DOHH2 (cell line): ENCODE measurements around the gene SERAC1.

ENCODE experiments used
- H3F3A ChIP-seq: fragments of 200-600 bp; sonication (generic), shearing (Covaris generic); 2 replicates; pipeline ENCODE4 v1.6.0; 2016; ENCODE audit warnings: antibody characterized with exemption, mild to moderate bottlenecking; ENCODE audit not compliant: control insufficient read depth, insufficient read depth
- H3K27ac ChIP-seq: fragments of 200-600 bp; sonication (generic); 2 replicates; pipeline ENCODE4 v1.5.1; 2014; ENCODE audit warnings: low read depth, mild to moderate bottlenecking, low read length, moderate library complexity
- H3K27me3 ChIP-seq: fragments of 200-600 bp; sonication (generic); 2 replicates; pipeline ENCODE4 v1.6.1; 2014; ENCODE audit warnings: mild to moderate bottlenecking, low read length, mixed read lengths; ENCODE audit not compliant: control insufficient read depth
- H3K36me3 ChIP-seq: fragments of 200-600 bp; sonication (generic); 2 replicates; pipeline ENCODE4 v1.6.1; 2014; ENCODE audit warnings: mild to moderate bottlenecking, low read length, moderate library complexity, mixed read lengths; ENCODE audit not compliant: control insufficient read depth
- H3K4me1 ChIP-seq: fragments of 200-600 bp; sonication (generic); 2 replicates; pipeline ENCODE4 v1.6.1; 2014; ENCODE audit warnings: mild to moderate bottlenecking, low read length, mixed read lengths; ENCODE audit not compliant: control insufficient read depth
- H3K4me2 ChIP-seq: fragments of 200-600 bp; sonication (generic); 2 replicates; pipeline ENCODE4 v1.6.0; 2014; ENCODE audit warnings: mild to moderate bottlenecking, low read length, moderate library complexity
- H3K4me3 ChIP-seq: fragments of 200-600 bp; sonication (generic); 2 replicates; pipeline ENCODE4 v1.5.1; 2014; ENCODE audit warnings: mild to moderate bottlenecking, low read length, mixed read lengths
- H3K79me2 ChIP-seq: fragments of 200-600 bp; sonication (generic); 2 replicates; pipeline ENCODE4 v1.6.1; 2014; ENCODE audit warnings: mild to moderate bottlenecking, low read length, mixed read lengths; ENCODE audit not compliant: control insufficient read depth
- H3K9me2 ChIP-seq: fragments of 200-600 bp; sonication (generic); replicated peaks from 2 replicates; pipeline ENCODE4 v1.6.1; 2014; ENCODE audit warnings: mild to moderate bottlenecking, low read length, mixed read lengths; ENCODE audit not compliant: control insufficient read depth
- H3K9me3 ChIP-seq: fragments of 200-600 bp; sonication (generic); 2 replicates; pipeline ENCODE4 v1.6.1; 2014; ENCODE audit warnings: antibody characterized with exemption, low read length, mixed read lengths; ENCODE audit not compliant: control insufficient read depth, insufficient read depth
- H4K20me1 ChIP-seq: fragments of 200-600 bp; sonication (generic); 2 replicates; pipeline ENCODE4 v1.6.0; 2014; ENCODE audit warnings: low read depth, mild to moderate bottlenecking, antibody characterized with exemption, low read length, moderate library complexity; ENCODE audit not compliant: control insufficient read depth, insufficient read depth
- EZH2phosphoT487 ChIP-seq: fragments of 200-600 bp; sonication (generic); IDR thresholded peaks from 2 replicates; pipeline ENCODE4 v1.6.1; 2017; ENCODE audit warnings: borderline replicate concordance, mild to moderate bottlenecking, antibody characterized with exemption, low read length, moderate library complexity, mixed read lengths
- TF ChIP-seq, protein P1 (sequence below): fragments of 200-600 bp; sonication (generic); IDR thresholded peaks from one replicate; pipeline ENCODE4 v1.5.1; 2014; ENCODE audit warnings: antibody characterized with exemption, mild to moderate bottlenecking, low read depth, low read length; ENCODE audit not compliant: poor library complexity, severe bottlenecking

The SERAC1 gene

DNA sequence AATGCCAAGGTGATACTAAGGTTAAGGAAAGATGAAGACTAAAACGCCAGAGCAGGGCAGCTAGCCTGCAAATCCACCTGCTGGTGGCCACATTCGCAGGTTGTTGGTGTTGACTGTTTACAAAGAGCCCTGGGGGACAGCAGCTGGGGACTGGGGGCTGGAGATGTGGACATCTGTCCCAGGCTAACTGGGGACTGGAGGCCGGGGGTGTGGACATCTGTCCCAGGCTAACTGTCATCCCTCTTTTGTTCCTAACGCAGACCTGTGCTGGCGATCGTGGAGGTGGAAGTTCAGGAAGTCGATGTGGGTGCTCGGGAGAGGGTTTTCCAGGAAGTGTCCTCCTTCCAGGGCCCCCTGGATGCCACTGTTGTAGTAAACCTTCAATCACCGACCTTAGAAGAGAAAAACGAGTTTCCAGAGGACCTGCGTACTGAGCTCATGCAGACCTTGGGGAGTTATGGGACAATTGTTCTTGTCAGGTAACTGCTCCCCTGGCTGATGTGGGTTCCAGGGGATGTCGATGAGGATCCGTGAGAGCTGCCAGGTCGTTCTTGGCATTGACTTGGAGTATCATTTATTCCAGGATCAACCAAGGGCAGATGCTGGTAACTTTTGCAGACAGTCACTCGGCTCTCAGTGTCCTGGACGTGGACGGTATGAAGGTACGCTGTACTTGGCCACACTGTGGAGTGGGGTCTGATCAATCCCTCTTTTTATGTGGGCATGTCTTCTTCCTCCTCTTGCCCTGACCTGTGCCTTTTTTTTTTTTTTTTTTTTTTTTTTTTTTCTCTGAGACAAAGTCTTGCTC is 87.0 kb downstream of the SERAC1 start:
- H3K4me2 ChIP-seq, result no peak overlapping the region
- H4K20me1 ChIP-seq, result no peaks in the 10 kb centered on the region
- H3K27ac ChIP-seq, result no peak overlapping the region
- H3K9me3 ChIP-seq, result no peaks in the 10 kb centered on the region
- H3K36me3 ChIP-seq, result no peaks in the 10 kb centered on the region
- H3K79me2 ChIP-seq, result no peaks in the 10 kb centered on the region
- no peaks in the 10 kb centered on the region for H3K27me3 ChIP-seq
- TF ChIP-seq, protein P1, sequence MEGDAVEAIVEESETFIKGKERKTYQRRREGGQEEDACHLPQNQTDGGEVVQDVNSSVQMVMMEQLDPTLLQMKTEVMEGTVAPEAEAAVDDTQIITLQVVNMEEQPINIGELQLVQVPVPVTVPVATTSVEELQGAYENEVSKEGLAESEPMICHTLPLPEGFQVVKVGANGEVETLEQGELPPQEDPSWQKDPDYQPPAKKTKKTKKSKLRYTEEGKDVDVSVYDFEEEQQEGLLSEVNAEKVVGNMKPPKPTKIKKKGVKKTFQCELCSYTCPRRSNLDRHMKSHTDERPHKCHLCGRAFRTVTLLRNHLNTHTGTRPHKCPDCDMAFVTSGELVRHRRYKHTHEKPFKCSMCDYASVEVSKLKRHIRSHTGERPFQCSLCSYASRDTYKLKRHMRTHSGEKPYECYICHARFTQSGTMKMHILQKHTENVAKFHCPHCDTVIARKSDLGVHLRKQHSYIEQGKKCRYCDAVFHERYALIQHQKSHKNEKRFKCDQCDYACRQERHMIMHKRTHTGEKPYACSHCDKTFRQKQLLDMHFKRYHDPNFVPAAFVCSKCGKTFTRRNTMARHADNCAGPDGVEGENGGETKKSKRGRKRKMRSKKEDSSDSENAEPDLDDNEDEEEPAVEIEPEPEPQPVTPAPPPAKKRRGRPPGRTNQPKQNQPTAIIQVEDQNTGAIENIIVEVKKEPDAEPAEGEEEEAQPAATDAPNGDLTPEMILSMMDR, result no peak
- TF ChIP-seq EZH2phosphoT487, result no peak
- H3K4me3 ChIP-seq, result no peak overlapping the region
- H3F3A ChIP-seq, result no peaks in the 10 kb centered on the region
- H3K4me1 ChIP-seq, result no peaks in the 10 kb centered on the region
- no peaks in the 10 kb centered on the region for H3K9me2 ChIP-seq

DNA sequence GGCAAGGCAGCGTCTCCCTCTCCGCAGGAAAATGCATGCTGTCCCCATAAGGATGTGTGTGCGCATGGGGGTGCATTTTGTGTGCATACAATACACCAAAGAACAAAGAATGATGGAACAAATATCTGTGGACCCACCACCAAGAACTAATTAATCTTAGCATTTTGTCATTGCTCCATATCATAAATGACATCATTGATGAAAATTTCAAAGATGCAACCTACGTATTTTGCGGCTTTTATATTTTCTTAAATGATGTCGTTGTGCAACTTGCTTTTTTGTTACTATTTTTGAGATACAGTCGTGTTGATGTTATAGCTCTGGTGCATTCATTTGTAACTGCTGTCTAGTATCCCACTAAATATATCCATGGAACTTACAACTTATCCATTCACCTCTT is 89.7 kb downstream of the SERAC1 start:
- Histone ChIP-seq H3K36me3 (no peaks in the 10 kb centered on the region), H3K27me3 (no peaks in the 10 kb centered on the region), H3K4me1 (no peaks in the 10 kb centered on the region), H3K4me2 (no peak overlapping the region), H3K9me3 (no peaks in the 10 kb centered on the region), H4K20me1 (no peaks in the 10 kb centered on the region), H3K27ac (no peak overlapping the region), H3F3A (no peaks in the 10 kb centered on the region), H3K4me3 (no peak overlapping the region), H3K79me2 (no peaks in the 10 kb centered on the region), H3K9me2 (no peaks in the 10 kb centered on the region)
- TF ChIP-seq, protein P1, result no peak
- TF ChIP-seq EZH2phosphoT487, result no peak

- no peak for TF ChIP-seq EZH2phosphoT487
- H3K27me3 ChIP-seq, result no peaks in the 10 kb centered on the region
- H3K27ac ChIP-seq, result no peak overlapping the region
- H3K4me1 ChIP-seq, result no peaks in the 10 kb centered on the region
- H4K20me1 ChIP-seq, result no peaks in the 10 kb centered on the region
- H3K4me3 ChIP-seq, result no peak overlapping the region
- no peaks in the 10 kb centered on the region for H3K79me2 ChIP-seq
- H3K9me2 ChIP-seq, result no peaks in the 10 kb centered on the region
- H3K36me3 ChIP-seq, result no peaks in the 10 kb centered on the region
- no peaks in the 10 kb centered on the region for H3K9me3 ChIP-seq
- no peak overlapping the region for H3K4me2 ChIP-seq
- H3F3A ChIP-seq, result no peaks in the 10 kb centered on the region
Measured at GRCh38 chr6:158077676-158078075, 90.4 kb downstream of the SERAC1 start.

GRCh38 chr6:158076548-158076947 is 91.5 kb downstream of the SERAC1 start:
- H3K27ac ChIP-seq, result no peak overlapping the region
- no peaks in the 10 kb centered on the region for H3K4me1 ChIP-seq
- no peaks in the 10 kb centered on the region for H3K9me3 ChIP-seq
- TF ChIP-seq, protein P1, result no peak
- TF ChIP-seq EZH2phosphoT487, result no peak
- no peaks in the 10 kb centered on the region for H3K9me2 ChIP-seq
- no peak overlapping the region for H3K4me2 ChIP-seq
- no peaks in the 10 kb centered on the region for H3F3A ChIP-seq
- no peaks in the 10 kb centered on the region for H3K79me2 ChIP-seq
- H4K20me1 ChIP-seq, result no peaks in the 10 kb centered on the region
- H3K4me3 ChIP-seq, result no peak overlapping the region
- H3K27me3 ChIP-seq, result no peaks in the 10 kb centered on the region
- H3K36me3 ChIP-seq, result no peaks in the 10 kb centered on the region
